ENCODE measurements around the gene CLCN3.

Gene CLCN3

GRCh38 chr4:169757575-169758184 is 137.3 kb downstream of the CLCN3 start, which contains the start of gene HPF1:
HPF1 (minus strand) TSS chr4:169757944; CDS start chr4:169757877, 67 bp downstream.
- DNase-seq (ENCODE audit: extremely low read depth, insufficient read length), result peak; percentile 92
- TF ChIP-seq CTCF (IDR thresholded peaks at IDR 0.05; ENCODE audit: insufficient read depth, low read length, poor library complexity, severe bottlenecking), result no peak
- no peaks in the 10 kb centered on the region for H3K27me3 ChIP-seq (replicated peaks; ENCODE audit: control insufficient read depth, insufficient read depth, low read length)
- peak within 1 kb of the TSS; percentile 91 for H3K4me3 ChIP-seq (replicated peaks; ENCODE audit: low read depth, low read length)
- no peaks in the 10 kb centered on the region for H3K36me3 ChIP-seq (ENCODE audit: control insufficient read depth, insufficient read depth, low read length)

GRCh38 chr4:169758401-169758962 is 138.1 kb downstream of the CLCN3 start:
- DNase-seq (ENCODE audit: extremely low read depth, insufficient read length), result no peak
- no peak overlapping the region for H3K4me3 ChIP-seq (replicated peaks; ENCODE audit: low read depth, low read length)
- H3K36me3 ChIP-seq (ENCODE audit: control insufficient read depth, insufficient read depth, low read length), result no peaks in the 10 kb centered on the region
- no peak for TF ChIP-seq CTCF (IDR thresholded peaks at IDR 0.05; ENCODE audit: insufficient read depth, low read length, poor library complexity, severe bottlenecking)
- H3K27me3 ChIP-seq (replicated peaks; ENCODE audit: control insufficient read depth, insufficient read depth, low read length), result no peaks in the 10 kb centered on the region

DNA sequence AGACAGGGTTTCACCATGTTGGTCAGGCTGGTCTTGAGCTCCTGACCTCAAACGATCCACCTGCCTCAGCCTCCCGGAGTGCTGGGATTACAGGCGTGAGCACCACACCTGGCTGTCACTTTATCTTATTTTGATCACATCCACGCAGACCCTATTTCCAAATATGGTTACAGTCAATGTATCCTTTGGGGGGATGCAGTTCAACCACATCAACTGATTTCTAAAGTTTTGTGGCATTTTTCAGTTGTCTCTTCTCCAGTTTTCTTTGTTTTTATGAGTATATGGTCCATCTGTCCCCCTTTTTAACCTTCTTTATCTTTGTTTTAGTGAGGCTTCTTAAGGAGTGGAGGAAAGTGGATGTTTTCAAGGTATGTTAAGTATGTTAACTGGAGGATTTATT is 141.5 kb downstream of the CLCN3 start:
- H3K36me3 ChIP-seq (ENCODE audit: control insufficient read depth, insufficient read depth, low read length), result no peaks in the 10 kb centered on the region
- no peak overlapping the region for H3K4me3 ChIP-seq (replicated peaks; ENCODE audit: low read depth, low read length)
- H3K27me3 ChIP-seq (replicated peaks; ENCODE audit: control insufficient read depth, insufficient read depth, low read length), result no peaks in the 10 kb centered on the region
- TF ChIP-seq CTCF (IDR thresholded peaks at IDR 0.05; ENCODE audit: insufficient read depth, low read length, poor library complexity, severe bottlenecking), result no peak
- DNase-seq (ENCODE audit: extremely low read depth, insufficient read length), result no peak

DNA sequence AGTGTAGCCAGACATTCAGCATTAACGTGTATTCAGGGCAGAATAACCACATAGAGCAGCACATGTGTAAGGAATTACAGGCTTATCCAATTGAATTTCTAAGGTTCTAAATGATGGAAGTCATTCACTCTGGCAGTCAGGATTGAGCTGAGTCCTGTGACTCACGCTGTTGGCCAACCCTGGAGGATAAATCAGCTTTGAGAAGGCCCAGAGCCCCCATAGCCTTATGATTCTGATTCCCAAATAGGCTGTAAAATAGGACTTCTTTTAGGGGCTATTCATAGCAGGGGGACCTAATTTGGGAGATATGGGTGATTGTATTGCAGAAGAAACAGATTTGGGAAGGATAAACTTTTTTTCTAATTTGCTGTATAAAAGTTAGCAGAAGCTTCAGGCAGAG is 145.5 kb downstream of the CLCN3 start:
- no peak for TF ChIP-seq CTCF (IDR thresholded peaks at IDR 0.05; ENCODE audit: insufficient read depth, low read length, poor library complexity, severe bottlenecking)
- DNase-seq (ENCODE audit: extremely low read depth, insufficient read length), result no peak
- H3K4me3 ChIP-seq (replicated peaks; ENCODE audit: low read depth, low read length), result no peak overlapping the region
- no peaks in the 10 kb centered on the region for H3K36me3 ChIP-seq (ENCODE audit: control insufficient read depth, insufficient read depth, low read length)
- no peaks in the 10 kb centered on the region for H3K27me3 ChIP-seq (replicated peaks; ENCODE audit: control insufficient read depth, insufficient read depth, low read length)

GRCh38 chr4:169766741-169767140 is 146.4 kb downstream of the CLCN3 start:
- no peak overlapping the region for H3K4me3 ChIP-seq (replicated peaks; ENCODE audit: low read depth, low read length)
- H3K27me3 ChIP-seq (replicated peaks; ENCODE audit: control insufficient read depth, insufficient read depth, low read length), result no peaks in the 10 kb centered on the region
- no peak for DNase-seq (ENCODE audit: extremely low read depth, insufficient read length)
- no peak for TF ChIP-seq CTCF (IDR thresholded peaks at IDR 0.05; ENCODE audit: insufficient read depth, low read length, poor library complexity, severe bottlenecking)
- no peaks in the 10 kb centered on the region for H3K36me3 ChIP-seq (ENCODE audit: control insufficient read depth, insufficient read depth, low read length)
